ENCODE measurements around the gene BICD2.

Gene BICD2

DNA sequence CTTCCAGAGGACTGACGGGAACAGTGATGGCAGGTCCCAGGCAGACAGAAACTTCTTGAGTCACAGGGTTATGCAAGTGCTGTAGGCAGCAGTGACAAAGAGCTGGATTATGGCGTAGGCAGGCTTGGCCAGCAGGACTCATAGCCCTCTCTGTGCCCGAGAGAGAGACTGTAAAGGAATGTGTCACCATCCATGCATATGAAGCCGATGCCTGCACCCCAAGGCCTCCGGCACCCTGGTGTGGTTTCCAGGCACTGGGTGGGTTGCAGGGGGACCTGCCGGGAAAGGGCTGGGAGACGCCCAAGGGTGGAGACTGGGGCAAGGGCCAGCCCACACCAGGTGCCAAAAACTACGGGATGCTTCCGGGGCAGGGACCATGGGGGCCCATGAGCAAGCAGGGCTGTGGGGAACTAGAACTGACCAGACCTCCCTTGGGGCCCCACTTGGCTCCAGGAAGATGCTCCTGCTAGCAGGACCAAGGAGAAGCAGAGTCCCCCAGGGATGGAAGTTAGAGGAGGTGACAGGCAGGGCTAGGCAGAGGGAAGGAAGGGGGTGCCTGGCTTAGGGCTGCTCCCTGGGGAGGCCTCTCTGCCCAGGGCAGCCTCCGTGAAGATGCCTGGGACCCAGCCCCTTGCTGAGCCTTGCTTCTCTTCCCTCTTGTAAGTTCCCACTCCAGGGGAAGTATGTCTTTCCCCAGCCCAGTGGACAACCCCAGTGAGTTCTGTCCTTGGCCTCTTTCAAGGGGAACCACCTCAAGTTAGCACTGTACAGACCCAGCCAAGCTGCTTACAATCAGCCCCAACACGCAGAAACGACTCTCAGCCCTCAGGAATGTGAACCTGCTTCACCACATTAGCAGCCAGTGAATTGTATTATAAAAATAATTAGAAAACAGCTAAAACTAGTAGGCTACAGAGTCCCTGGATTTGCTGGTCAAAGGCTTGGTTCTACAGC lies 84.2 kb downstream of the BICD2 start:
- in situ Hi-C loops (cut with MboI; ENCODE audit: low sequenced_read_pairs), result no loop called here

DNA sequence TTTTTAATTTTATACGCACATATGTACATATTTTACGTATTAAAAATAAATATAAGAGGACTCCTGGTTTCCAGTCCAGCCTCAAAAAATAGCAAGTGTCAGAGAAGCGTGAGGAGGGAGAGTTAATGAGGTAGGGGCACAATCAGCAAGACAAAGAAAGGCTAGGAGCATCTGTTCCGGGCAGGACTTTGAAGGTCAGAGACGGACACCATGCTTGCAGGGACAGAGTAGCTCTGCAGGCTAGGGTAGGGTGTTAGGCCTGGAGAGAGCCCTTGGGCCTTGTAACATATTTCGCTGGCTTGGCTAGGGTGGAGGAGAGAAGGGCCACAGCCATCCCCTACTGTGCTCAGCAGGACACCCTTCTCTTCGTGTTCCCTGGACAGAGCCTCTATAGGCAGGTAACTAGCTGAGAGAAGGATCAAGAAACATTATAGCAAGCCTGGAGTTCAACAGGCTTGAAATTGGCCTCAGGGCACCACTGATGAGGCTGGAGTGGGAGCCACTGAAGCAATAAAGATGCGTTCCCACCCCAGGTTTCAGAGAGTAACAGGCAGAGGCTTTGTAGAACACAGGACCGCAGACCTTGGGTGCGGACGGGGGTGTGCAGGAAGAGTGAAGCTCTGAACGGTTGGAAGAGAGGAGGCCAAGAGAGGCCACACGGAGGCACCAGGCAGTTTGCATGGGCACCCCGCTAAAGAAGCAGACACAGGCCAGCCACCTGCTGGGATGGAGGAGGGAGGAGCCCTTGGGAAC lies 85.0 kb downstream of the BICD2 start:
- in situ Hi-C loops (cut with MboI; ENCODE audit: low sequenced_read_pairs), result no loop called here

DNA sequence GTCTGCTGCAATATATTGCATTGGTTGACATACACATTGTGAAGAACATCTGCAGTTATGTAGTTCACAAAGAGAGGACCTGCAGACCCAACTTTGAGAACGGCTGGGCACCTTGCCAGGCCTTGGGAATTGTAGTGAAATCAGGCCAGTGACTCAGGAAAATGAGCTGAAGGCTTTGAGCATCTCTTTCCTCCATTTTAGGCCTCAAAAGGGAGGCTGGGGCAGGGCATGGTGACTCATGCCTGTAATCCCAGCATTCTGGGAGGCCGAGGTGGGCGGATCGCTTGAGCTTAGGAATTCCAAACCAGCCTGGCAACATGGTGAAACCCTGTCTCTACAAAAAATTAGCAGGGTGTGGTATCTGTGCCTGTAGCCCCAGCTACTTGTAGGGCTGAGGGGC lies 93.3 kb downstream of the BICD2 start:
- in situ Hi-C loops (cut with MboI; ENCODE audit: low sequenced_read_pairs), result no loop called here

DNA sequence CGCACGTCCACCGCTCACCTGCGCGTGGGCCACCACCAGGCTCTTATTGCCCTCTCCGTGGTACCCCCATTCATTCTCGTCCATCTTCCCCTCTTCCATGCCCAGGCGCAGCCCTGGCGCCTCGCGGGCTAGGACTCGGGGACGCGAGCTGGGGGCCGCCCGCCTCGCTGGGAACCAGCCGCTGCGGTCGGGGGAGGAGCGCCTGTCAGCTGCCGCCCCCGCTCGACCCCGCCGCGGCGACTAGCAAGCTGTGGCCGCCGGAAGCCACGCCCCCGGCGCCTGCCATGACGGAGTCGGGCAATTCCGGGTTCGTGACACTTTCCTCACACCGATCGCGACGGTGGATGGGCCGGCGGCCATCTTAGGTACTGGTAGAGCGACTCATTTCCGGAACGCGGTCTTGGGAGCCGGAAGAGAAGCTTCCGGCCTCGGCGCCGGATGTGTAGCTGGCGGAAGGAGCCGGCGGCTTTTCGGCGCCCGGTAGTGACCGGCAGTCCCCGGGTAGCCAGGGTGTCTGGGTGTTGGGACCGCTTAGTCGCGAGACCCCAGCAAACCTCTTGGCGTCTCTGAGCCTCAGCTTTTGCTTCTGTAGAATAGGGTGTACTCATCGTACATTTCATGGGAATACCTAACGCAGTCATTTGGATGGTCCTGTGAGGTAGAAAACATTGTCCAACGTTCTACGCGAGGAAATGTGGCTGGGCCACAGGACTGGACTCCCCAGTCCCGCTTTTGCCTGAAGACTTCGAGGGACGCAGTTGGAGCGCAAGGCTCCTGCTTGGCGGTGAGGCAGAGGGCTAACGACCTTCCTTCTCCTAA lies 94.5 kb downstream of the BICD2 start, which contains the start of gene IPPK:
IPPK (minus strand) TSS at position 242 of the 819 bp plus-strand sequence; CDS start at position 99, 143 bp downstream.
- in situ Hi-C loops (cut with MboI; ENCODE audit: low sequenced_read_pairs), result no loop called here

DNA sequence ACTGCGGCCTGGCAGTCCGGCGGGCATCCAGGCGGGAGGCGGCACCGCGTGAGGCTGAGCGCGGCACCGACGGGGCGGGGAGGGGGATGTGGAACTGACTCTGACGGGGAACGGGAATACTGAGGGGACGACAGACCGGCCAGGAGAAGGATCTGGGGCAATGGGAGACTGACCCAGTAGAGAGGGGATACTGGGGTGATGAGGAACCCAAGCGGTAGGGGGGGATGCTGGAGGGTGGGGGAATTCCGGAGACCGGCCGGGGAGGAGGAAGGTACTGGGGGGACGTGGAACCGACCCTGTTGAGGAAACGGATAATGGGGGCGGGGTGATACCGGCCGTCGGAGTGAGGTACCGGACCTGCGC lies 95.1 kb downstream of the BICD2 start:
- in situ Hi-C loops (cut with MboI; ENCODE audit: low sequenced_read_pairs), result no loop called here

DNA sequence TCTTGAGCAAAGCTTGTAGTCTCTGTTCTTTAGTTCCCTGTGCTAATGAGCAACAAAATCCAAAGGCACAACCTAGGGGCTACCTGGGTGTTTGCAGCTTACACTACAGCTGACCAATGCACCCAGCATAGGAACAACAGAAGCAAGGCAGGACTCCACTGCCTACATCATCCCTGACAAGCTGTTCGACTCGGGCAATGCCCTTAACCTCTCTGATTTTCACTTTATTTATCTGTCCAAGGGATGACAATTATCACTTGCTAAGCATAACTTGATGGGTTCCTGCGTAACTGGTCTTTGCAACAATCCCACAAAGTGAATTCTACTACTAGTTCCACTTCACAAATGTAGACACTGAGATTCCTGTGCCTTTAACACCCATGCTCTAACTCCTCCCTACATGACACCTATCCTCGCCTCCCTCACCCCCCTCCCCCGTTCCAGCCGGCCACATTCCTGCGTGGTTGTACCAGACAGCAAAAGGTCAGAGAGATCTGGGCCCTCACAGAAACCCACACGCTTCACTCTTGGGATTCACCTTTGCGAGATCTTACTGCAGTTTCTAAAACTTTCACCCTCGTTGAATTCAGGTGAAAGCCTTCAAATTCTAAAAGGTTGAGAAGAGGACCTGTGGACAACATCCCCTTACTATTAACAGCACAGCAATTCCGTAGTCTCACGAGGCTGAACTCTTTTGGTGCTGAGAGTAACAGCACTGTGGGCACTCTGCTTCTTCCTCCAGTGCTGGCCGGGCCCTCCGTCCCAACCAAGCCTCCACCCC lies 95.7 kb downstream of the BICD2 start:
- in situ Hi-C loops (cut with MboI; ENCODE audit: low sequenced_read_pairs), result no loop called here

DNA sequence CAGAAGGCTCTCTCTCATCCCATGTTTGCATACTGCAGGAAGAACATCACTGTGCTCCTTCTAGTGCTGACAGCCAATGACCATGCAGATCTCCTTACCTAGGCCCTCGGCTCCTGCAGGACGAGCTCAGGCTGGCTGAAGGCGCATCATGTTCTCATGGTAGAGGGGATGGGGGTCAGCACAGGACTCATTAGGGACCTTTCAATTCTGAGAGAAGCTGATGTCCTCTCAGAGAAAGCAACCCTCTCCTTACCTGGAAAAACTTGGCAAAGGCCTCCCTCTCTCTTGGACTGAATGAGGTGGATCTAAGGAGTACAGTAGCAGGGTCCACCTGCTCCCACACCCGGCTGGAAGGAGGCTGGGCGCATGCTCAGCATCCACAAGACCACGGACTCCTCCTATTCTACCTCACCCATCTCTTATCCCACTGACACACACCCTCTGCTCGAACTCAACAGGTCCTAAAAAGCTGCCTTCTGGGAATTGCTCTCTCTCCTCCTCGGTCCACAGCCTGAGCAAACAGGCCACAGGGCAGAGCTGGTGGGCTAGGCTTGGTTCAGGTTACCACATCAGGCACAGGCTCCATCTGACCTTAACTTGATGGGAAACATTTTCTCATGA lies 97.6 kb downstream of the BICD2 start:
- in situ Hi-C loops (cut with MboI; ENCODE audit: low sequenced_read_pairs), result no loop called here

DNA sequence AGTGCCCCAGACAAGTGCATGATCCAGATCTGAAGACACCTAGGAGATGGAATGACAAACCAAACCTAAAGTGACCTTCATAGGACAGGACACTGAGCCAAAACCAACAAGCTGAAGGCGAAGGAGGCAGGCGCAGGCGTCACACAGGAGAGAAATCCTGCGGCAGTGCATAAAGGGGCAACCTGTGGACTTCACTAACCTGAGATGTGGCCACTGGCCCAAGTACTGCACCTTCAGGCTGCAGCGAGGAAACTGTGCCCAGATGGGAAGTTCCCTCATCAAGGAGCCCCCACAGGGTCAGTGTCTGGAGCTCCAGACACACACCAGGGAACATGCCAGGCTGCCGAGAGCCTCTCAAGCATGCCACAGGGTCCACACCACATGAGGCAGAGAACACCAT lies 98.4 kb downstream of the BICD2 start:
- in situ Hi-C loops (cut with MboI; ENCODE audit: low sequenced_read_pairs), result no loop called here

DNA sequence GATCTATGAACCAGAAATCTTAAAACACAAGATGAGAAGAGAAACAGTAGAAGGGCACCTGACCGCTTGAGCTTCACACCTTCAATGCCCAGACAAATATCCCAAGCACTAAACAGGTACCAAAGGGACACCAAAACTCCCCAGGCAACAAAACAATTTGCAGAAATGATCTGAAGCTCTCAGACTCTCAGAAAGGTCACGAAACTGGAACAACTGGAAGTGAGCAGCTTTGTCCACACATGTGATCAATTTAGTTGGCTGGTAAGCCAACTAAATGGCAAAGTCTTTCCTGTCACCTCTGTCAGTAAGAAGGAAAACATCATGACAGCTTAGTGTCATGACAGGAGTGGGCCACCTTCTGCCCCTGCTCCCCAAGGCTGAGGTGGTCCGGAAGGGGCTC lies 98.8 kb downstream of the BICD2 start:
- in situ Hi-C loops (cut with MboI; ENCODE audit: low sequenced_read_pairs), result no loop called here

DNA sequence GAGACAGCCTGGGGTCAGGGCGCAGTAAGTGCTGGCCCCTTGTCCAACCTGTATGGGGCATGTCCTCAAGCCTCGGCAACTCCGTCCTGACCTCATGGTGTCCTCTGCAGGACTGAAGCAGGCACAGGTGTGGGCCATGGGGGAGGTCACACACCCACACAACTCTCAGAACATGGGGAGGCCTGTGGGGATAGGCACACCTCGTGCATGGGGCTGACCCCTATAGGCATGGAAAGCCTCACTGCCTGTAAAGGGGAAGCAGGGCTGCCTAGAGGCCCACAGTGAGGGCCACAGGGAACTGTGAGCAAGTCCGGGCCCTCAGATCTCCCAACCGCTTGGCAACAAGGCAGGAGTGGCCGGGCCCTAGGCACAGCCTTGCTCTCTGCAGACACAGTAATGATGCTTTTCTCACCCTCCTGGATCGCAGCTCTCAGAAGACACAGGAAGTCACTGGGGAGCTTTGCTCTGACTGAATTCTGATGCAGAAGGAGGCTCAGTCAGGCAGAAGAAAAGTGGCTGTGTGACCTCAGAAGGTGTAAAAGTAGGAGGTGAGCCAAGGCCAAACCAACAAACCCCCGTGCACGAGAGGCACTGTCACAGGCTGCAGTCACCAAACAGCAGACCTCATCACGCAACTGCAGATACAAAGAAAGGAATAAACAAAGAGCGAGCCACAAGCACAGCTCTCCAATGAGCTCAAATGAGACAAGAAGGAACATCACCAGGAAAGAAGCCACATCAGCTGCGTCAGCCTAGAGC lies 100.1 kb downstream of the BICD2 start:
- in situ Hi-C loops (cut with MboI; ENCODE audit: low sequenced_read_pairs), result no loop called here

DNA sequence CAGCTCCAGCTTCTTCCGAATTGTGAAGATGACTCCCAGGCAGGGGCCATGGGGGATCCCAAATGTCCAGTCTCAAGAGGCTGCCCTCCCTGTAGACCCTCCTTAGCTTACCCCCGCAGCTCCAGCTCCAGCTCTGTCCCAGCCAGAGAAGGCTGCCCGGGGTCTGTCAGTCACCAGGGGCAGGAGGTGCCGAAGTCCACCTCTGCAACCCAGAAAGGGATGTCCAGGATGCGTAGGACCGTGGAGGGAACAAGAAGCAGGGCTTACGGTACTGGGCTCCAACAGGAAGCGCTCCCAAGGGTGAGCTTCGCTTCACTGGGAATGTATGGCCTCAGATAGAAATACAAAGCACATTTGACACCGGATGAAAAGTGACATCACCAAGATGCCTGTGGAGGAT lies 100.7 kb downstream of the BICD2 start:
- in situ Hi-C loops (cut with MboI; ENCODE audit: low sequenced_read_pairs), result no loop called here

DNA sequence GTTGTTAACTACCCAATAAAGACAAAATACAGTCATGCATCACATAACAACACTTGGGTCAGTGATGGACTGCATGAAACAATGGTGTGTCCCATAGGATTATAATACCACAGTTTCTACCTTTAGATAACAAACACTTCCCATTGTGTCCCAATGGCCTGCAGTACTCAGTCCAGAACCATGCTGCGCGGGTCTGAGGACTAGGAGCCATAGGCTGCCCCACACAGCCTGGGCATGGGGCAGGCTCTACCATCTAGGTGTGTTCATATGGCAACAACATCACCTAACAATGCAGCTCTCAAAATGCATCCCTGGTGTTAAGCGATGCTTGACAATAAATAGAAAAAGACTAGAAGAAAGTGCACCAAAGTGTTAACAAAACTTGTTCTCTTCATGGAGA lies 101.5 kb downstream of the BICD2 start:
- in situ Hi-C loops (cut with MboI; ENCODE audit: low sequenced_read_pairs), result no loop called here

DNA sequence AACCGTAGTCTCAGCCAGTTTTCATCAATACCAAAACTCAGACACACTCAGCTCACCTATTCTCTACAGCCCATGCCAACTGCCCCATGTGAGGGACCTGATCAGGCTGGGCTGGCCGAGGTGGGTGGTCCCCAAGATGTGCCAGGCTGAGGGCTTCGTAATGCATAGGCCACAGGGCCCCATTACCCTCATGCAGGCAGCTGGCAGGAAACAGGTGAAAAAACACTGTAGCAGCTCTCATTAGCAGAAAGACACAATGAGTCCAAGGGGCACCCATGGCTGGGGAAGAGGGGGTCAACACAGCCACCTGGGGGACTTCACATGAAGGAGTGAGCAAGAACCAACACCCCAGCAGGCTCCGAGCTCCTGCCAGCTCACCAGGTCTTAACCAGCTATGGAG lies 102.9 kb downstream of the BICD2 start:
- in situ Hi-C loops (cut with MboI; ENCODE audit: low sequenced_read_pairs), result no loop called here

All from HL-60/S4 (cell line).